Muscle of back (tissue), 11 donors: ENCODE results near the gene DIO3. TPM values are rescaled to one million over a fixed set of nuclear protein-coding genes. Genes with fewer than 3 reads are reported as not detected.
A peak's percentile ranks its signal among the peaks of the same experiment; 100 is the strongest.
"Not testable (repeated sequence)": the region's sequence is repeated elsewhere in the genome, so short reads cannot be mapped to it uniquely, and the experiment has no call there.

Experiments used
- DNase-seq, 3 donors: peaks; one replicate each; pipeline versions ENCODE4 v3.0.0 to v3.0.0-alpha.2; 2013
- polyA plus RNA-seq, 10 donors: library from polyadenylated mRNA; unstranded; fragments of 120-200 nt; gene quantifications; one replicate each; pipeline ENCODE4 v1.2.1, GENCODE V29; 2013; ENCODE audit not compliant: insufficient read length in 10 of 10

DIO3 gene
- polyA plus RNA-seq, 10 donors = 1.8 to 6.5 (median 3.4) TPM

GRCh38 chr14:101557811-101558738 is 3.2 kb upstream of the DIO3 start:
- DNase-seq = peak in 1 of 3 donors; percentile 60

- no peak for DNase-seq
Measured at GRCh38 chr14:101558739-101559240, 2.5 kb upstream of the DIO3 start.

- DNase-seq = no peak
Measured at GRCh38 chr14:101559250-101559623, 2.1 kb upstream of the DIO3 start.

GRCh38 chr14:101559624-101560533 is 1.4 kb upstream of the DIO3 start:
- peak in 2 of 3 donors; percentile 60 to 78 for DNase-seq

DNA sequence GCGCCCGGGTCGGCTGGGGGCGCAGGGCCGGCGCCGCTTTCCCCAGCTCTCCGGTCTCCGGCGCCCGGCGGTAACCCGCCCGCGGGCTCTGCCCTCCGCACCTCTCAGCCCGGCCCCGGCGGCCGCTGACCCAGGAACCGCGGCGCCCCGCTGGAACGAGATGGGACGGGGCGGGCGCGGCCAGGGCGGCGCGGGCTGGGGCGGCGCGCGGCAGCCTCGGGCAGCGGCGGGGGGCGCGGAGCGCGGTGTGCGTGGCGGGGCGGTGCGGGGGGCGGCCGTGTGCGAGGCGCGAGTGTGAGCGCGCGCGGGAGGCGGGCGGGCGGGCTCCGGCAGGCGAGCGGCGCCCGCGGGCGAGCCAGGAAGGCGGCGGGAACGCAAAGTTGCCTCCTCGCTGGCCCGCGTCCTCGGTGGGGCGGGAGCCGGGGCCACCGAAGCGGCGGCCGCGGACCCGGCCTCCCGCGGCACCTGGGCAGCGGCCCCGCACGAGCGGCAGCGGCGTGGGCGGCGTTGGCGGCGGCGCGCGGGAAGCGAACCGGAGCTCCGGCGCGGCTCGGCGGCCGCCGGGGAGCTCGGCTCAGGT is 671 bp upstream of the DIO3 start:
- no peak for DNase-seq

DNA sequence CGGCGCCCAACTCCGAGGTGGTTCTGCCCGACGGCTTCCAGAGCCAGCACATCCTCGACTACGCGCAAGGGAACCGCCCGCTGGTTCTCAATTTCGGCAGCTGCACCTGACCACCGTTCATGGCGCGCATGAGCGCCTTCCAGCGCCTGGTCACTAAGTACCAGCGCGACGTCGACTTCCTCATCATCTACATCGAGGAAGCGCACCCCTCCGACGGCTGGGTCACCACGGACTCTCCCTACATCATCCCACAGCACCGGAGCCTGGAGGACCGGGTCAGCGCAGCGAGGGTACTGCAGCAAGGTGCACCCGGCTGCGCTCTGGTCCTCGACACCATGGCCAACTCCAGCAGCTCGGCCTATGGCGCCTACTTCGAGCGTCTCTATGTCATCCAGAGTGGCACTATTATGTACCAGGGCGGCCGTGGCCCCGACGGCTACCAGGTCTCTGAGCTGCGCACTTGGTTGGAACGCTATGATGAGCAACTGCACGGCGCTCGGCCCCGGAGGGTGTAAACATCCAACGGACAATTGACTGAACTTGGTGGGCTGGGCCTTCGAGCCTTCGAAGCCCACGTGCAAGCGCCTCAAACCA is 699 bp downstream of the DIO3 start:
- DNase-seq = no peak

- DNase-seq = no peak
Measured at GRCh38 chr14:101562659-101563351, 1.5 kb downstream of the DIO3 start.

DNA sequence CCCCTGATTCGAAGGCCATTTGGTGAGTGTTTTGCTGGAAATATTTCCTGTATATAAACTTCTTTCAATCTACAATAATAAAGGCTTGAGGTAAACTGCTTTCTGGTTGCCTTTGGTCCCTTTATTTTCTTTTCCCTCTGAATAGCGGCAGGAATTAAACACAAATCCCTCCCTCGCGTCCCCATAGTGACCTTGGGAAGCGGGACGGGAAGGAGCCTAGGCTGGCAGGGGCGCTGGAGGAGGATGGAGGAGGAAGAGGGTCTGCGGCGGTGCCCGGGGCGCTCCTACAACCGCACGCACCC is 2.0 kb downstream of the DIO3 start:
- DNase-seq = no peak

DNA sequence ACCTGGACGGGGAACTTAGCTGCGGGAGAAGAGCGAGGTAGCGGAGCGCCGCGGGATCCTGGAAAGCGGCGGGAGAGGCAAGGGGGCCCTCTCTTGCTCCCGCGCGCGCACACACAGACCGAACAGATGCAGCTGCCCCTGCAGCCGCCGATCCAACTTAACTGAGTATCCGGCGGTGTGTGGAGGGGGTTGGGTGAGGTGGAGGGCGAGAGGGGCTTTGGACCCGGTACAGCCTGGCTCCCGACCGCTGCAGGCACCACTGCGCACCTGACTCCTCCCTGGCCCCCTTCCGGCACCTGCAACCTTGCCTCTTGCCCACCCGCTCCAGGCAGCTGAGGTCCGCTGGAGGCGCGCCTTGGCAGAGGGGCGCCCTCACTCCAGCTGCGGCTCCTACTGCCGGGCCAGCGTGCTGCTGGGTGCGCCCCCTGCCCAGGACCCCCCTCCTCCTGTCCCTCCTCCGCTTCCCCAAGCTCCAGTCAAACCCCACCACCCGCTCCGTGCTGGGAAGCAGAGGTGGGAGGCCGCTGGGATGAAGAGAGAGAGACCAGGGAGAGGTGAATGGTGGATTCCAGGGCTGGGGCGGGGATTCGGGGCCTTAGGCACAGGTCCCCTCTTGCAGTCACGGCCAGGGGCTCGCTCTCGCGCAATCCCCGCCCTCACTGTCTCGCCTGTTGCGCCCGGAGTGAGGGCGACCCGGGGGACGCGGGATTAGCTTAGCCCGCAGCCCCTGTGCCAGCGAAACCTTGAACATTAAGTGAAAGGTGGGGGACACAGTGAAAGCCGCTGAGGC is 2.6 kb downstream of the DIO3 start:
- DNase-seq = peak in 1 of 3 donors; percentile 45

- no peak for DNase-seq
Measured at GRCh38 chr14:101564444-101564776, 3.1 kb downstream of the DIO3 start.

GRCh38 chr14:101564819-101565698 is 3.8 kb downstream of the DIO3 start:
- peak in 1 of 3 donors; percentile 53 for DNase-seq

DNA sequence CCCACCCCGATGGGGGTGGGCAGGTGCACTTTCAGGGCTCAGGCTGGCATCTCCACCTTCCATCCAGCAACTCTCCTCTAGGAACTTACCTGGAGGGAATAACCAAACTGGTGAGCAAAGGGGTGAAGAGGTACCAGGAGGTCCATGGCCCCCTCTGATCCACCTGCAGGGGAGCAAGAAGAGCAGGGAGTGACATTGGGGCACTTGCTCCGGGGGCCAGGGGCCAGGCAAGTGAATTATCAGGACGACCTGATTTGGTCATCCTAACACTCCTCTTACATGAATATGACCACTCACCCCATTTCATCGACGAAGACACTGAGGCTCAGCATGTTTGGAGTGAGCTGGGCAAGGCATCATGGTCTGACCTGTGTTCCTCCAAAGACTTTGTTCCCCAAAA is 6.0 kb downstream of the DIO3 start:
- no peak for DNase-seq

GRCh38 chr14:101571004-101571403 is 9.7 kb downstream of the DIO3 start:
- DNase-seq = no peak

DNA sequence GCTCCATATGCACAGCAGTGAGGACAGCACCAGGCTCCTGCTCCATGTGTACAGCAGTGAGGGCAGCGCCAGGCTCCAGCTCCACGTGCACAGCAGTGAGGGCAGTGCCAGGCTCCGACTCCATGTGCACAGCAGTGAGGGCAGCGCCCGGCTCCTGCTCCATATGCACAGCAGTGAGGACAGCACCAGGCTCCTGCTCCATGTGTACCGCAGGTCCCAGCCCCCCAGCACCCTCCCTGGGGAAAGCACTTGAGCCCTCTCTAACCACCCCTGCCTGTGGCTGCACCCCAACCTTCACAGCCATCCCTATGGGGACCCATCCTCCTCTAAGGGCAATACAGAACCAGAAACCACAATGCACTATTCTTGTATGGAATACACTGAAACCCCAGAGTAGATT is 11.2 kb downstream of the DIO3 start:
- DNase-seq = not testable (repeated sequence)

- DNase-seq = no peak
Measured at GRCh38 chr14:101573289-101573688, 12.0 kb downstream of the DIO3 start.

GRCh38 chr14:101575581-101575980 is 14.3 kb downstream of the DIO3 start:
- DNase-seq = no peak

DNA sequence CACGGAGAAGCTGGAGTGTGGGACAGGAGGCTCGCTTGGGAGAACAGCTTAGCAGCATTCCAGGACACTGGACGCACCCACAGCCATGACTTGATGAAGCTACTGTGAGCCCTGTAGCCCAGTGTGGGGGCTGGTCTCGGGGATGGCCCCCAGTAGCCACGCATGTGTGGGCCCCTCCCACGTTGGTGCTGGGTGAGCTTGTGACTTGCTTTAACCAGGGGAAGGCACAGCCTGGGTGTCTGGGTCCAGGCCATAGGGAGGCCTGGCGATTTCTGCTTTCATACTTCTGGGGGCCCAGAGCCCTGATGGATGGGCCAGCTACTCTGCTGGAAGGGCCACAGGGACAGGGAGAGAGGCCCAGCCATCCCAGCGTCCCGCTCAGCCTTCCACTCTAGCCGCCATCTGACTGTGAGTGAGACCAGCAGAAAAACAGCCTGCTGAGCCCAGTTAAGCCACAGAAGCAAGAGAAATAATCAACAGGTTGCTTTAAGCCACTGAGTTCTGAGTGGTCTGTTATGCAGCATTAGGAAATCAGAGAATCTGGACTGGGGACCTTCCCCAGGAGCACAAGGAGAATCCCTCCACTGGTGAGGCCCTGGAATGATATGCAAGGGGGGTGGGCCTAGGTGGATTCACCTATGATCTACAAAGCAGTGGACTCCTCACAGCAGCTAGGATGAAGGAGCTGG is 16.1 kb downstream of the DIO3 start:
- DNase-seq = no peak

GRCh38 chr14:101578489-101578888 is 17.2 kb downstream of the DIO3 start:
- no peak for DNase-seq
